Cardiac muscle cell (in vitro differentiated cells and primary cell): ENCODE results near the gene ADAMTSL3. TPM values are rescaled to one million over a fixed set of nuclear protein-coding genes. Genes with fewer than 3 reads are reported as not detected.

Source experiments
- DNase-seq, 2 donors: peaks; one replicate each; pipeline versions ENCODE4 v3.0.0 to v3.0.0-alpha.2; 2010 to 2017; ENCODE audit warnings: low read depth in 1 of 2, low spot score in 1 of 2
- H3K27ac ChIP-seq: fragments of 200-600 bp; sonication (generic); 2 replicates; pipeline ENCODE4 v1.5.1; 2016
- H3K27me3 ChIP-seq: fragments of 200-600 bp; sonication (generic); 2 replicates; pipeline ENCODE4 v1.6.0; 2016; ENCODE audit warnings: control low read depth
- H3K36me3 ChIP-seq: fragments of 200-600 bp; sonication (generic); 2 replicates; pipeline ENCODE4 v1.5.1; 2016; ENCODE audit warnings: control low read depth
- H3K4me1 ChIP-seq: fragments of 200-600 bp; sonication (generic); 2 replicates; pipeline ENCODE4 v1.8.1; 2017; ENCODE audit warnings: low read depth, mild to moderate bottlenecking, mixed run types
- H3K4me3 ChIP-seq: fragments of 200-600 bp; sonication (generic); 2 replicates; pipeline ENCODE4 v1.5.1; 2016; ENCODE audit warnings: mild to moderate bottlenecking
- H3K9me3 ChIP-seq: fragments of 200-600 bp; sonication (generic); 2 replicates; pipeline ENCODE4 v1.5.1; 2017; ENCODE audit warnings: low read depth, mild to moderate bottlenecking, control low read depth
- CTCF ChIP-seq: IDR thresholded peaks from 2 replicates; pipeline ENCODE4 v1.5.1; 2012; ENCODE audit warnings: low read depth, mild to moderate bottlenecking, low read length
- polyA plus RNA-seq: library from polyadenylated mRNA; unstranded; fragments of >200 nt; fragmentation: Nextera tagmentation; extraction: Ambion mirVana; gene quantifications from 2 replicates; pipeline ENCODE4 v1.2.1, GENCODE V29; 2016
- total RNA-seq: library from RNA; depleted of rRNA; stranded (reverse); fragments of >200 nt; gene quantifications from 2 replicates; pipeline ENCODE4 v1.2.3, GENCODE V29; 2016

Gene ADAMTSL3
- total and polyA plus RNA-seq, 2 experiments from 2014 or later, result 0.83 to 2.0 TPM

- Histone ChIP-seq H3K9me3 (no peaks in the 10 kb centered on the region), H3K4me1 (no peaks in the 10 kb centered on the region), H3K36me3 (no peaks in the 10 kb centered on the region), H3K4me3 (no peak overlapping the region), H3K27ac (no peak overlapping the region), H3K27me3 (peaks cover 5% of the 10 kb centered on the region)
- TF ChIP-seq CTCF, result no peak
- DNase-seq, result no peak
Measured at GRCh38 chr15:83893308-83893707, 239.4 kb downstream of the ADAMTSL3 start.

GRCh38 chr15:83897037-83897436 is 243.1 kb downstream of the ADAMTSL3 start:
- no peaks in the 10 kb centered on the region for H3K9me3 ChIP-seq
- no peaks in the 10 kb centered on the region for H3K36me3 ChIP-seq
- H3K4me1 ChIP-seq, result no peaks in the 10 kb centered on the region
- H3K27me3 ChIP-seq, result peaks cover 5% of the 10 kb centered on the region
- no peak for TF ChIP-seq CTCF
- H3K27ac ChIP-seq, result no peak overlapping the region
- H3K4me3 ChIP-seq, result no peak overlapping the region
- DNase-seq, result no peak

DNA sequence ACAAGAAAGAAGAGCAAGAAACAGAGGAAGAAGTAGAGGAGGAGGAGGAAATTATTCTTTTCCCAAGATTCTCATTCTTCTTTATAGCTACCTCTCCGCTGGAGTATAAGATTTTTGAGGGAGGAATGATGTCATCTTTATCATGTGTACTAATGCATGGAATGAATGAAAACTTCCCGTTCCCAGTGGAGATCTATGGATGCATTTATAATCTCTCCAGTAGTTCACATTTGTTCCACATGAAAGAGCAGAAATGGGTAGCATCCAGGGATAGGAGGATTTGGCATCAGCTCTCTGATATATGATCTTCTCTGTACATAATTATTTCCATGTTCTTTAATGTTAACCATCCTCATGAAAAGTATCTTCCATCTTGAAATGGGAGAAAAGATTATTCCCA is 244.4 kb downstream of the ADAMTSL3 start:
- no peak overlapping the region for H3K4me3 ChIP-seq
- no peak for DNase-seq
- H3K36me3 ChIP-seq, result no peaks in the 10 kb centered on the region
- H3K27me3 ChIP-seq, result peaks cover 5% of the 10 kb centered on the region
- no peaks in the 10 kb centered on the region for H3K4me1 ChIP-seq
- TF ChIP-seq CTCF, result no peak
- H3K27ac ChIP-seq, result no peak overlapping the region
- no peaks in the 10 kb centered on the region for H3K9me3 ChIP-seq

GRCh38 chr15:83899670-83900069 is 245.7 kb downstream of the ADAMTSL3 start:
- H3K27ac ChIP-seq, result no peak overlapping the region
- H3K4me1 ChIP-seq, result peaks cover 4% of the 10 kb centered on the region
- H3K9me3 ChIP-seq, result no peaks in the 10 kb centered on the region
- H3K36me3 ChIP-seq, result no peaks in the 10 kb centered on the region
- H3K4me3 ChIP-seq, result no peak overlapping the region
- DNase-seq, result no peak
- H3K27me3 ChIP-seq, result peaks cover 5% of the 10 kb centered on the region
- no peak for TF ChIP-seq CTCF

DNA sequence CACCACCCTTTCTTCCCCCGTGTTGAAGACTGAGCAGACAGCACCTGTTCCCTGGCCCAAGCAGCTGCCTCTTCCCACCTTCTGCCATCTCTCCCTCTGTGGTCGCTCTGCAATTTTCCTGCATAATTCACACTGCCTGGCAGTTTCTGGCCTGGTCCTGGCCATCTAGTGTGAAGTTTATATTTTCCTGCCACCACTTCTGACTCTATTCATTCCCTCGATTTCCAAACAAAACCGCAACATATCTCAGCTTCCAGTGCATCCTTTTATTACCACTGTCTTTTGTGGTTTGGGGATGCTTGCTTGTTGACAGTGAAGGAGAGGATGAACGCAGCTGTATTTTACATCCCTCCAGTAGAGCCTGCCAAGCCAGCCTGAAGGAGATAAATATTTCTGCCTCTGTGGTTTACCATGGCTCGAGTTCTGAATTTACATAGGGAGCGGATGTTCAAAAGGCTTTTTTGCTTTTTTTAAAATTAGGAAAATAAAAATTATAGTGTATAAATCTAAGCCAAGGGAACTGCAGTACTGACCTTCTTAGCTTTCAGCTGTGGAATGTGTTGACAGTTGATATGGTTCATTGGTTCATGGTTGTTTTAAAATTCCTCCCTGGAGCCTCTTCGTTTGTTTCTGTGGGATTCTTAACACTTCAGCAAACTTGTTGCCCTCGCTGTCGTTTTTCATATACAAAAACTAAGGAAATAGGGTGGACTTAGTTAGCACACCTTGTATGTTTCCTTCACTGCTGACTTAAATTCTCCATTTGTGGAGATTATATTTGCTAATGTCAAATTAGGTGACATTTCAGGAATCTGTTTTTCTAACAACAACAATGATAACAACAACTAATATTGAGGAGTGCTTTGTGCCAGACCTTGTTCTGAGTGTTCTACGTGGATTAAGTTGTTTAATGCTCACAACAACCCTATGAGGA is 250.5 kb downstream of the ADAMTSL3 start:
- Histone ChIP-seq H3K4me3 (no peak overlapping the region), H3K36me3 (no peaks in the 10 kb centered on the region), H3K9me3 (no peaks in the 10 kb centered on the region), H3K27ac (no peak overlapping the region), H3K27me3 (peaks cover 2% of the 10 kb centered on the region), H3K4me1 (peaks cover 4% of the 10 kb centered on the region)
- DNase-seq, result peak; percentile 14 to 88
- no peak for TF ChIP-seq CTCF
